CD8-positive, alpha-beta memory T cell (primary cell): Measurements from ENCODE around the gene OR4C3. TPM values are rescaled to one million over a fixed set of nuclear protein-coding genes. Genes with fewer than 3 reads are reported as not detected.
"Not testable (repeated sequence)": the region's sequence is repeated elsewhere in the genome, so short reads cannot be mapped to it uniquely, and the experiment has no call there.

Experiments used
- CTCF ChIA-PET: fragments of 350-600 bp; sonication (Branson Sonifier 250); formaldehyde crosslinking; loops from one replicate; lab custom pipeline; 2021; ENCODE audit warnings: antibody characterized with exemption; lab: Charles Lee
- POLR2A ChIA-PET: fragments of 350-600 bp; sonication (Branson Sonifier 250); formaldehyde crosslinking; loops from one replicate; lab custom pipeline; 2021; ENCODE audit warnings: antibody characterized with exemption; lab: Charles Lee
- DNase-seq, 5 donors: peaks; one replicate each; pipeline versions ENCODE4 v3.0.0 to v3.0.0-alpha.2; 2020 to 2022; ENCODE audit warnings: mixed read lengths in 1 of 5
- H3K27ac ChIP-seq: one replicate; pipeline ENCODE4 v1.7.0; 2013; ENCODE audit warnings: low read depth, mild to moderate bottlenecking, low read length, moderate library complexity
- H3K27me3 ChIP-seq: 2 replicates; pipeline ENCODE4 v1.7.0; 2013; ENCODE audit warnings: low read length, mild to moderate bottlenecking; ENCODE audit not compliant: insufficient read depth, poor library complexity, severe bottlenecking
- H3K36me3 ChIP-seq: 2 replicates; pipeline ENCODE4 v1.7.0; 2013; ENCODE audit warnings: mild to moderate bottlenecking, low read length, moderate library complexity; ENCODE audit not compliant: insufficient read depth
- H3K4me1 ChIP-seq: 2 replicates; pipeline ENCODE4 v1.7.0; 2013; ENCODE audit warnings: mild to moderate bottlenecking, low read length, moderate library complexity; ENCODE audit not compliant: insufficient read depth
- H3K4me3 ChIP-seq: 2 replicates; pipeline ENCODE4 v1.7.0; 2013; ENCODE audit warnings: mild to moderate bottlenecking, low read length
- H3K9me3 ChIP-seq: 2 replicates; pipeline ENCODE4 v1.7.0; 2013; ENCODE audit warnings: mild to moderate bottlenecking, low read length
- H3K27ac Mint-ChIP-seq, 8 donors: one replicate each; pipeline ENCODE4 v1.8.0; 2020 to 2021; ENCODE audit warnings: mixed read lengths in 8 of 8, mild to moderate bottlenecking in 6 of 8, inconsistent platforms in 3 of 8, moderate library complexity in 3 of 8
- H3K27me3 Mint-ChIP-seq, 2 donors: one replicate each; pipeline ENCODE4 v1.8.0; 2020 to 2021; ENCODE audit warnings: mixed read lengths in 2 of 2, mild to moderate bottlenecking in 1 of 2, moderate library complexity in 1 of 2
- H3K36me3 Mint-ChIP-seq, 3 donors: one replicate each; pipeline ENCODE4 v1.8.0; 2020 to 2021; ENCODE audit warnings: mixed read lengths in 3 of 3, inconsistent platforms in 1 of 3, mild to moderate bottlenecking in 1 of 3
- H3K4me1 Mint-ChIP-seq, 3 donors: one replicate each; pipeline ENCODE4 v1.8.0; 2020 to 2021; ENCODE audit warnings: mixed read lengths in 3 of 3, inconsistent platforms in 1 of 3, mild to moderate bottlenecking in 1 of 3
- H3K4me3 Mint-ChIP-seq, 7 donors: one replicate each; pipeline ENCODE4 v1.8.0; 2020 to 2021; ENCODE audit warnings: mixed read lengths in 7 of 7, mild to moderate bottlenecking in 6 of 7, moderate library complexity in 4 of 7, inconsistent platforms in 2 of 7
- H3K9me3 Mint-ChIP-seq, 5 donors: one replicate each; pipeline ENCODE4 v1.8.0; 2020 to 2022; ENCODE audit warnings: mixed read lengths in 5 of 5, mild to moderate bottlenecking in 3 of 5, moderate library complexity in 2 of 5, inconsistent platforms in 1 of 5
- polyA plus RNA-seq: library from polyadenylated mRNA; unstranded; fragments of 300-500 nt; fragmentation: Illumina TruSeq; gene quantifications from one replicate; pipeline ENCODE4 v1.2.3, GENCODE V29; 2021
- total RNA-seq, 2 experiments: library from RNA; stranded (reverse); gene quantifications; one replicate each; pipeline ENCODE4 v1.2.3, GENCODE V29; 2021

The OR4C3 gene
- total and polyA plus RNA-seq, 3 experiments from 2014 or later = not detected

DNA sequence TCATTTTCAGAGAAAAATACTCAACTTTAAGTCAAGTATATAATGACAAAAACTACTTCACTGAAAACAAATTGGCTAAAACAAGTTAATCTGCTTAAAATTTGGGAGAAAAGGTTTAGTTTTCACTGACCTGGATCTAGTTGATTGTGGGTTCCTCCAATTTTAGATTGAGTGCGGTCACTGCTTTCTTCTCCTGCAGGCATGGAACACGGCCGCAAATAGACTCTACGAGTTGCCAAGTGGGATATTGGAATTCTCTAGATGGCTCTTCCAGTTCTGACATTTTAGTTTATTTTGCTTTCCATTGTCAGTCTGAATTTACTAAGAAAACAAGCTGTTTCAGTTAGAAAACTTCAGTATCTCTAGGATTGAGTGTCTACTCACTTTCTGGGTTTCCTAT lies 29.3 kb downstream of the OR4C3 start:
- H3K36me3 ChIP-seq = no peaks in the 10 kb centered on the region
- ChIA-PET POLR2A (no interaction called here), CTCF (no interaction called here)
- no peaks in the 10 kb centered on the region for H3K4me1 Mint-ChIP-seq
- H3K9me3 ChIP-seq = peaks cover 5% of the 10 kb centered on the region
- H3K27me3 Mint-ChIP-seq = peaks cover 9 to 16% of the 10 kb centered on the region in 2 donors
- no peak overlapping the region for H3K27ac ChIP-seq
- no peak overlapping the region for H3K4me3 Mint-ChIP-seq
- no peak overlapping the region for H3K4me3 ChIP-seq
- peaks cover 2 to 24% (median 14%) of the 10 kb centered on the region in 5 donors for H3K9me3 Mint-ChIP-seq
- no peaks in the 10 kb centered on the region for H3K4me1 ChIP-seq
- DNase-seq = no peak
- peaks cover 0 to 8% (median 0%) of the 10 kb centered on the region in 3 donors for H3K36me3 Mint-ChIP-seq
- no peaks in the 10 kb centered on the region for H3K27me3 ChIP-seq
- peak overlapping the region in 1 of 8 donors; percentile 58 for H3K27ac Mint-ChIP-seq

DNA sequence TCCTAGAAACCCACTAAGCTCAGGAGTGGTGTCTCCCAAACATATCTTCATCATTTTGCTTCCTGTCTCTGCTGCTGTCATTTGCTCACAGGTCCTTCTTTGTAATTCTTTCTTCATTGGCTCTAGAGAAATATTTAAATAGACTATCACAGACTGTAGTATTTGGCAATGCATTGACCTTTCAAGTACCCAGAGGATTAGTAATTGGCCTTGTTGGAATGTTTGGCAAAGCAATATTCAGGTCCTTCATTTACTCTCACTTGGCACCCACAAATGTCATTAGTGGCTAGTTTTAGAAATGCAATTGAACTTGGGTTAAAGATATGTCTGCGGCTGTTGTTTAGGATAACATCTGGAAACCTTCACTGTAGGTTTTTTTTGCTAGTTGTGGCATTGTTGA lies 30.0 kb downstream of the OR4C3 start:
- Histone ChIP-seq H3K36me3 (no peaks in the 10 kb centered on the region), H3K27me3 (no peaks in the 10 kb centered on the region), H3K9me3 (peaks cover 5% of the 10 kb centered on the region), H3K27ac (no peak overlapping the region), H3K4me1 (no peaks in the 10 kb centered on the region), H3K4me3 (no peak overlapping the region)
- POLR2A ChIA-PET = no interaction called here
- peaks cover 0 to 8% (median 0%) of the 10 kb centered on the region in 3 donors for H3K36me3 Mint-ChIP-seq
- H3K27me3 Mint-ChIP-seq = peaks cover 9 to 16% of the 10 kb centered on the region in 2 donors
- H3K4me3 Mint-ChIP-seq = no peak overlapping the region
- no peaks in the 10 kb centered on the region for H3K4me1 Mint-ChIP-seq
- DNase-seq = no peak
- CTCF ChIA-PET = no interaction called here
- H3K27ac Mint-ChIP-seq = no peak overlapping the region
- H3K9me3 Mint-ChIP-seq = peaks cover 2 to 18% (median 9%) of the 10 kb centered on the region in 5 donors

DNA sequence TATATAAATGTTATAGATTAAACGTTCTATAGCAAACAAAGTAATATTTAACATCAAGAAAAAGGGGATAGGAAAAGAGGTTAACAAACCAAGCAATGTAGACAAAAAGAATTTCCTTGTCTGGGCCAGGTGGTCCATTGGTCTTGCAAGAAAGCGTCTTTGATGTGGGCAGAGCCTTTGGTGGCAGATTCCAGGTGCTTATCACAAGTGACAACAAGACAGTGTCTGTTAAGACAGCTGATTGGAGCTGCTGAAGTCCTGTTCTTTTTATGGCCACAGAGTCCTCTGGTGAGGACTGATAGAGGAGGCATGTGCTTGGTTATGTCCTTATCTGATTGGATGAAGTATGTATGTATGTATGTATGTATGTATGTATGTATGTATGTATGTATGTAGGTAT lies 36.6 kb downstream of the OR4C3 start:
- H3K27me3 ChIP-seq, H3K4me3 Mint-ChIP-seq, DNase-seq, H3K27ac ChIP-seq, H3K36me3 ChIP-seq, H3K4me3 ChIP-seq, H3K9me3 ChIP-seq, H3K4me1 ChIP-seq, H3K36me3 Mint-ChIP-seq, CTCF ChIA-PET, POLR2A ChIA-PET, H3K27ac Mint-ChIP-seq, H3K4me1 Mint-ChIP-seq, H3K9me3 Mint-ChIP-seq, H3K27me3 Mint-ChIP-seq: not testable (repeated sequence)

GRCh38 chr11:48366365-48366764 lies 41.6 kb downstream of the OR4C3 start, which contains the start of gene OR4C5:
Gene OR4C5, minus strand, starts transcription at chr11:48366465. Its CDS starts 0 bp downstream, at chr11:48366465.
- Mint-ChIP-seq H3K27me3 (peaks cover 0 to 3% of the 10 kb centered on the region in 2 donors), H3K4me1 (no peaks in the 10 kb centered on the region), H3K4me3 (no peak within 1 kb of the TSS), H3K36me3 (no peaks in the 10 kb centered on the region), H3K9me3 (peaks cover 0 to 4% (median 0%) of the 10 kb centered on the region in 5 donors), H3K27ac (peak within 1 kb of the TSS in 1 of 8 donors; percentile 9)
- ChIA-PET CTCF (no interaction called here), POLR2A (no interaction called here)
- Histone ChIP-seq H3K36me3 (no peaks in the 10 kb centered on the region), H3K4me3 (no peak within 1 kb of the TSS), H3K27me3 (no peaks in the 10 kb centered on the region), H3K9me3 (no peaks in the 10 kb centered on the region), H3K4me1 (no peaks in the 10 kb centered on the region), H3K27ac (no peak within 1 kb of the TSS)
- DNase-seq = no peak

Other genes with a start within 250 kb of the OR4C3 start
- not detected for gene OR4B1, start 108.1 kb upstream of the OR4C3 start, total RNA-seq
- gene OR4B1, start 108.1 kb upstream of the OR4C3 start, polyA plus RNA-seq = not detected
- not detected for gene OR4X2, start 79.8 kb upstream of the OR4C3 start, total RNA-seq
- gene OR4X2, start 79.8 kb upstream of the OR4C3 start, polyA plus RNA-seq = not detected
- gene OR4X1, start 61.1 kb upstream of the OR4C3 start, total RNA-seq = not detected
- not detected for gene OR4X1, start 61.1 kb upstream of the OR4C3 start, polyA plus RNA-seq
- not detected for gene OR4S1, start 18.7 kb upstream of the OR4C3 start, total RNA-seq
- gene OR4S1, start 18.7 kb upstream of the OR4C3 start, polyA plus RNA-seq = not detected
- gene OR4C5, start 41.5 kb downstream of the OR4C3 start, total RNA-seq = not detected
- gene OR4C5, start 41.5 kb downstream of the OR4C3 start, polyA plus RNA-seq = not detected
- gene OR4A47, start 163.9 kb downstream of the OR4C3 start, total RNA-seq = not detected
- not detected for gene OR4A47, start 163.9 kb downstream of the OR4C3 start, polyA plus RNA-seq